OCI-LY3 (cell line): ENCODE results near the gene FTSJ1.

Experiments used
- H2AFZ ChIP-seq: fragments of 200-600, 300-600 bp; shearing (Covaris generic); 2 replicates; pipeline ENCODE4 v1.6.0; 2014; ENCODE audit warnings: antibody characterized with exemption, low read depth, low read length
- H3K27ac ChIP-seq: fragments of 200-600, 300-600 bp; sonication (generic); 2 replicates; pipeline ENCODE4 v1.5.1; 2014; ENCODE audit warnings: mild to moderate bottlenecking, low read length, moderate library complexity, mixed read lengths
- H3K27me3 ChIP-seq: fragments of 200-600, 300-600 bp; sonication (generic); 2 replicates; pipeline ENCODE4 v1.6.1; 2014; ENCODE audit warnings: low read depth, low read length, mixed read lengths
- H3K36me3 ChIP-seq: fragments of 200-600, 300-600 bp; sonication (generic); replicated peaks from 2 replicates; pipeline ENCODE3; 2014; ENCODE audit warnings: low read depth, low read length, mixed read lengths
- H3K4me1 ChIP-seq: fragments of 300-600, 200-600 bp; sonication (generic); 2 replicates; pipeline ENCODE4 v1.6.1; 2014; ENCODE audit warnings: low read length, mixed read lengths
- H3K4me2 ChIP-seq: fragments of 200-600, 300-600 bp; sonication (generic); 2 replicates; pipeline ENCODE4 v1.6.1; 2014; ENCODE audit warnings: low read length, mixed read lengths
- H3K4me3 ChIP-seq: fragments of 300-600, 200-600 bp; sonication (generic); 2 replicates; pipeline ENCODE4 v1.5.1; 2014; ENCODE audit warnings: antibody characterized with exemption, mild to moderate bottlenecking, low read length, moderate library complexity
- H3K79me2 ChIP-seq: fragments of 300-600, 200-600 bp; shearing (Covaris generic); 2 replicates; pipeline ENCODE4 v1.6.1; 2014; ENCODE audit warnings: mild to moderate bottlenecking, low read length, mixed read lengths
- H3K9ac ChIP-seq: fragments of 300-600, 200-600 bp; shearing (Covaris generic); 2 replicates; pipeline ENCODE4 v1.6.0; 2014; ENCODE audit warnings: mild to moderate bottlenecking, low read length, moderate library complexity
- H3K9me3 ChIP-seq: fragments of 200-600, 300-600 bp; shearing (Covaris generic); 2 replicates; pipeline ENCODE4 v1.6.1; 2014; ENCODE audit warnings: low read length, mixed read lengths; ENCODE audit not compliant: insufficient read depth
- H4K20me1 ChIP-seq: fragments of 200-600, 300-600 bp; sonication (generic); 2 replicates; pipeline ENCODE4 v1.6.1; 2016; ENCODE audit warnings: low read length, mixed read lengths; ENCODE audit not compliant: insufficient read depth
- EZH2phosphoT487 ChIP-seq: fragments of 200-600 bp; shearing (Covaris generic); IDR thresholded peaks from 2 replicates; pipeline ENCODE4 v1.6.1; 2018; ENCODE audit warnings: antibody characterized with exemption, mixed run types, low read depth
- TF ChIP-seq, protein P1 (sequence below): fragments of 200-600, 300-600 bp; sonication (generic); IDR thresholded peaks from 2 replicates; pipeline ENCODE4 v1.5.1; 2014; ENCODE audit warnings: antibody characterized with exemption, low read length, low read depth

Gene FTSJ1

DNA sequence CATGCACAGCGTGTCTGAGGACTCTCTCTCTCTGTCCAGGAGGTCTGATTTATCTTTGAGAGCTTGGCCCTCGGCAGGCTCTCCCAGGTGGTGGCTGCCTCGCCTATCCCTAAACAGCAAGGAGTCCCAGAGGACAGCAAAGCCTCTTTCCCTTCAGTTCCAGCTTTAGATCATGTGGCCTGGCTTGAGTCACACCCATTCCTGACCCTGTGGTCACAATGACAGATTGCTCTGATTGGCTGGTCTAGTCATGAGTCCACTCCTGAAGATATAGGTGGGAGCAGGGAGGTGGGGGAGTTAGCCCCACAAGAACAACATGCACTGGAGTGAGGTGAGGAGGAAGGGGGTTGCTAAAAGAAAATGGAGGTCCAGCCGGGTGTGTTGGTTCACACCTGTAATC lies 20.7 kb downstream of the FTSJ1 start:
- Histone ChIP-seq H3K27ac (no peak overlapping the region), H4K20me1 (no peaks in the 10 kb centered on the region), H3K4me1 (no peaks in the 10 kb centered on the region), H3K36me3 (no peaks in the 10 kb centered on the region), H3K9ac (no peak overlapping the region), H3K27me3 (no peaks in the 10 kb centered on the region), H3K4me3 (no peak overlapping the region), H3K79me2 (no peaks in the 10 kb centered on the region), H3K9me3 (no peaks in the 10 kb centered on the region), H2AFZ (no peak overlapping the region), H3K4me2 (no peak overlapping the region)
- TF ChIP-seq, protein P1, sequence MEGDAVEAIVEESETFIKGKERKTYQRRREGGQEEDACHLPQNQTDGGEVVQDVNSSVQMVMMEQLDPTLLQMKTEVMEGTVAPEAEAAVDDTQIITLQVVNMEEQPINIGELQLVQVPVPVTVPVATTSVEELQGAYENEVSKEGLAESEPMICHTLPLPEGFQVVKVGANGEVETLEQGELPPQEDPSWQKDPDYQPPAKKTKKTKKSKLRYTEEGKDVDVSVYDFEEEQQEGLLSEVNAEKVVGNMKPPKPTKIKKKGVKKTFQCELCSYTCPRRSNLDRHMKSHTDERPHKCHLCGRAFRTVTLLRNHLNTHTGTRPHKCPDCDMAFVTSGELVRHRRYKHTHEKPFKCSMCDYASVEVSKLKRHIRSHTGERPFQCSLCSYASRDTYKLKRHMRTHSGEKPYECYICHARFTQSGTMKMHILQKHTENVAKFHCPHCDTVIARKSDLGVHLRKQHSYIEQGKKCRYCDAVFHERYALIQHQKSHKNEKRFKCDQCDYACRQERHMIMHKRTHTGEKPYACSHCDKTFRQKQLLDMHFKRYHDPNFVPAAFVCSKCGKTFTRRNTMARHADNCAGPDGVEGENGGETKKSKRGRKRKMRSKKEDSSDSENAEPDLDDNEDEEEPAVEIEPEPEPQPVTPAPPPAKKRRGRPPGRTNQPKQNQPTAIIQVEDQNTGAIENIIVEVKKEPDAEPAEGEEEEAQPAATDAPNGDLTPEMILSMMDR: no peak
- no peak for TF ChIP-seq EZH2phosphoT487

DNA sequence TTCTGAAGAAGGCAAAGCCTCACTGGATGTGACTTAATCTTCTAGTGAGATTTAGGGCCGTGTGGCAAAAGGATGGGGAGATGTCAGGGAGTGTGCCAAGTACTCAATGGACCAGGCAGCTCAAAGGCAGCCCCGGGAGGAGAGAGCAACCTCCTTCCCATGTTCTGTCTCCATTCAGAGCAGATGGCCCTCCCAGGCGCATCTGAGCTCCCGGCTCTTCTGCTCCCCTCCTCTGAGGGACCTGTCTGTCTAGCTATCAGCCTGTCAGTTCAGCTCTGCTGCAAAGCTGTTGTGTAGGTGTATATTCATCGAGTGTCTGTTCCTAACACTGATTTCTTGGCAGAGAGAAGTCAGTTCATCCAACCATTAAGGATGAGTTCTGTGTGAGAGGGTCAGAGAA lies 21.9 kb downstream of the FTSJ1 start:
- H2AFZ ChIP-seq: no peak overlapping the region
- H3K79me2 ChIP-seq: no peaks in the 10 kb centered on the region
- H3K9me3 ChIP-seq: no peaks in the 10 kb centered on the region
- no peak overlapping the region for H3K4me2 ChIP-seq
- no peak overlapping the region for H3K9ac ChIP-seq
- H4K20me1 ChIP-seq: no peaks in the 10 kb centered on the region
- TF ChIP-seq EZH2phosphoT487: no peak
- TF ChIP-seq, protein P1: no peak
- H3K4me3 ChIP-seq: no peak overlapping the region
- H3K4me1 ChIP-seq: no peaks in the 10 kb centered on the region
- H3K36me3 ChIP-seq: no peaks in the 10 kb centered on the region
- no peaks in the 10 kb centered on the region for H3K27me3 ChIP-seq
- no peak overlapping the region for H3K27ac ChIP-seq

DNA sequence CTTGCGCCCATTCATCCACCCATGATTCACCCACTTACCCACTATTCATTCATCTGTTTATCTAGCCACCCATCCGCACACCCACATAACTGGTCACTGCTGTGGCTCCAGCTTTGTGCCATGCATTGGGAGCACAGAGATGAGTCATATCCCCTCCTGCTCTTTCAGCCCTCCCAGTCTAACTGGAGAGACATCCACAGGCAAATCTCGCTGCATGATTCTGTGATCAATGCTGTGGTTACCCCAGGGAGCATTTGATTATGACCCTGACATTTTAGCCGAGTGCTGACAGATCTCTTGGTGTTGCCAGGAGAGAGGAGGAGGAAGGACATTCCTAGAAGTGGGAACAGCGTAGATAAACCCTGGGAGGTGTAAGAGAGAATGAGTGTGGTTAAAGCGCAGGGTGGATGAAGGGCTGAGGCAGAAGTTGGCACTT lies 22.4 kb downstream of the FTSJ1 start:
- Histone ChIP-seq H4K20me1 (no peaks in the 10 kb centered on the region), H3K27me3 (no peaks in the 10 kb centered on the region), H3K9ac (no peak overlapping the region), H3K79me2 (no peaks in the 10 kb centered on the region), H3K4me3 (no peak overlapping the region), H2AFZ (no peak overlapping the region), H3K4me1 (no peaks in the 10 kb centered on the region), H3K4me2 (no peak overlapping the region), H3K36me3 (no peaks in the 10 kb centered on the region), H3K27ac (no peak overlapping the region), H3K9me3 (no peaks in the 10 kb centered on the region)
- TF ChIP-seq, protein P1: no peak
- TF ChIP-seq EZH2phosphoT487: no peak

DNA sequence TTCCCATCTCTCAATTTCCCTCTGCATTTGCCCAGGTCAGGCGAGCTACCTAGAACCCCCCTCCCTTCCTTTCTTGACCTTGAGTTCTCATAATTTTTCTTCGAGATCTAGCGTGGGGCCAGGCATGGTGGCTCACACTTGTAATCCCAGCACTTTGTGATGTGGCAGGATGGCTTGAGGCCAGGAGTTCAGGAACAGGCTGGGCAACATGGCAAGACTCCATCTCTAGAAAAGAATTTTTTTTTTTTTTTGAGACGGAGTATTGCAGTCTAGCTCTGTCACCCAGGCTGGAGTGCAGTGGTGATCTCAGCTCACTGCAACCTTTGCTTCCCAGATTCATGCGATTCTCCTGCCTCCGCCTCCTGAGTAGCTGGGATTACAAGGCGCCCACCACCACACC lies 28.3 kb downstream of the FTSJ1 start:
- no peak overlapping the region for H3K27ac ChIP-seq
- no peak overlapping the region for H3K4me2 ChIP-seq
- no peak for TF ChIP-seq EZH2phosphoT487
- TF ChIP-seq, protein P1: no peak
- H3K9ac ChIP-seq: no peak overlapping the region
- no peak overlapping the region for H3K4me3 ChIP-seq
- no peaks in the 10 kb centered on the region for H3K4me1 ChIP-seq
- no peak overlapping the region for H2AFZ ChIP-seq
- H3K9me3 ChIP-seq: no peaks in the 10 kb centered on the region
- H3K36me3 ChIP-seq: no peaks in the 10 kb centered on the region
- no peaks in the 10 kb centered on the region for H3K79me2 ChIP-seq
- no peaks in the 10 kb centered on the region for H4K20me1 ChIP-seq
- H3K27me3 ChIP-seq: no peaks in the 10 kb centered on the region
